ENCODE data around the gene TMEM208.

TMEM208 gene

GRCh38 chr16:67236563-67237395 is 9.8 kb downstream of the TMEM208 start:
- peak; percentile 45 for DNase-seq (ENCODE audit: low spot score)

- no peak for DNase-seq (ENCODE audit: low spot score)
Measured at GRCh38 chr16:67237396-67238277, 10.7 kb downstream of the TMEM208 start.

DNA sequence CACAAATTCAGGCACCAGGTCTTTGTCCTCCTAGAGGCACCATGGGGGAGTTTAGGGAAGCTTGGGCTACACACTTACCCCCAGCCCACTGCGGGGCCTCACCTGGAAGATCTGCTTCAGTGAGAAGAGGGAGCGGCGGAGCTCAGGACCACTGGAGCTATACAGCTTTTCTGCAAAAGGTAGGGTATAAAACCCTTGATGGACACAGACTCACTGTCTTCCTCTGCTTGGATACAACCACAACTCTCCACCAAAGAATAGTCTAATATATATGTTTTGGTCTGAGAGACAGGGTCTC is 11.3 kb downstream of the TMEM208 start:
- DNase-seq (ENCODE audit: low spot score), result no peak

DNA sequence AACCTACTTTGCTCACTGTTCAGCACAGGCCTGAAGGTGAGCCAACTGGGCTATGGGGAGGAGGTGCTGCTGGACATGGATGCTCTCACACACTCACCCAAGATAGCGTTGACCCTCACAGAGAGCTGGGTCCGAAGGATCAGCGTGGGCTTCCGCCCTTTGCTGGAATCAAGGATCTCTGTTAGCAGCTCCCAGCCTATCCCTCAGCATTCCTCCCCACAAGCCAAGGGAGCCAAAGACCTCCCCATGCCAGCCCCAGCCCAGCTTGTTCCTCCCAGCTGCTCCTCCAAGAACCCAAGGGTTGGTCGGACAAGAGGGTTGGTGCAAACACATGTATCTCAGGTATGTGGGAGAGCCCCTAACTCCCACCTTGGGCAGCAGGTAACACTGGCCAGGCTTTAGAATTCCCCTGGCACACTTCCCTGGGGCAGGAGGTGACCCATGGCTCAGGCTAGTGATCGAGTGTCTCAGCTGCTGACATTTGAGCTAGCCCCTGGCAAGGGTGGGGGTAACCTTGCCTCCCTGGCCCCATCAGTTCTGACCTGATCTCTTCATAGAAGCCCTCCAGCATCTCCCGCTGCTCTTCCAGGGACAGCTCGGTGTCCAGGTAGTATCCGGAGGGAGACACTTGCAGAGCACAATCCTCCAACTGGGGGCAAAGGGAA is 12.0 kb downstream of the TMEM208 start:
- no peak for DNase-seq (ENCODE audit: low spot score)

- peak; percentile 43 for DNase-seq (ENCODE audit: low spot score)
Measured at GRCh38 chr16:67240506-67240905, 13.6 kb downstream of the TMEM208 start.

GRCh38 chr16:67241008-67241900 is 14.3 kb downstream of the TMEM208 start:
- DNase-seq (ENCODE audit: low spot score), result peak; percentile 94

DNA sequence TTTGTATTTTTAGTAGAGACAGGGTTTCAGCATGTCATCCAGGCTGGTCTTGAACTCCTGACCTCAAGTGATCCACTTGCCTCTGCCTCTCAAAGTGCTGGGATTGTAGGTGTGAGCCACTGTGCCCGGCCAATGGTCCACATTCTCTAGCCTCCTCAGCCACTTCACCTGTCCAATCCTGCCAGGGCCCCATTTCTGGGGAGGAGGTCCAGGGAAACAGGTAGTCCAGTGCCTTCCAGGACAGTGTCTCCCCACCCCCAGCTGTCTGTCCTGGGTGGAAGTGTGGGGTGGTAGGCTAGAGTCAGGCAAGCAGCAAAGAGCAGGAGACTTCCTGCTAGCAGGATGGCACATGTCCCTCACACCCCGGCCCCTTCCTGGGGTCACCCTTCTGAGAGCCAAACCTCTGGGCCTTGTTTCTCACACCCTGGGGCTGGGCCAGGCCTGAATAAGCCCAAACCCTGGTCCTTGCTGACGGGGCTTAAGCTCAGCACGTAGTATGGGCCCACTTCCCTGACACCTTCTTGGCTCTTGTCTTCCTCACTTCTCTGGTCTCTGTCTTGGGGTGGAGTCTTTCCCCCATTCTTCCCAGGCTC is 15.3 kb downstream of the TMEM208 start:
- no peak for DNase-seq (ENCODE audit: low spot score)

GRCh38 chr16:67243481-67243880 is 16.6 kb downstream of the TMEM208 start:
- DNase-seq (ENCODE audit: low spot score), result no peak

- peak; percentile 91 for DNase-seq (ENCODE audit: low spot score)
Measured at GRCh38 chr16:67244387-67245185, 17.7 kb downstream of the TMEM208 start.

- DNase-seq (ENCODE audit: low spot score), result no peak
Measured at GRCh38 chr16:67245186-67245585, 18.3 kb downstream of the TMEM208 start.

DNA sequence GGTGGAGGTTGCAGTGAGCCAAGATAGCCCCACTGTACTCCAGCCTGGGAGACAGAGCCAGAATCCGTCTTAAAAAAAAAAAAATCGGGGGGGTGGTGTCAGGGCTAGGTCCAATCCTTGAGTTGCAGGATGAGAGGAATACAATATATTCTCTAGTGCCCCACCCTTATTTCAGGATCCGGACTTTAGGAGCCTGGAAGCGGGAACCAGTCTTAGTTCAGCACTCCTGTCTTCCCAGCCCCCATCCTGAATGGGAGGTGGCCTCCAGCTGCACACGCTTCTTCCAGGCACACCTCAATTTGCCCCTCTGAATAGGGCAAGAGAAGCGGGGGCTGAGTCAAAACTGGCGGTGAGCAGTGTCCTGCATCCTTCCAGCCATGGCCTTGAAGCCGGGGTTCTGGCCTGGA is 18.7 kb downstream of the TMEM208 start:
- no peak for DNase-seq (ENCODE audit: low spot score)

GRCh38 chr16:67246081-67246755 is 19.3 kb downstream of the TMEM208 start:
- peak; percentile 87 for DNase-seq (ENCODE audit: low spot score)

DNA sequence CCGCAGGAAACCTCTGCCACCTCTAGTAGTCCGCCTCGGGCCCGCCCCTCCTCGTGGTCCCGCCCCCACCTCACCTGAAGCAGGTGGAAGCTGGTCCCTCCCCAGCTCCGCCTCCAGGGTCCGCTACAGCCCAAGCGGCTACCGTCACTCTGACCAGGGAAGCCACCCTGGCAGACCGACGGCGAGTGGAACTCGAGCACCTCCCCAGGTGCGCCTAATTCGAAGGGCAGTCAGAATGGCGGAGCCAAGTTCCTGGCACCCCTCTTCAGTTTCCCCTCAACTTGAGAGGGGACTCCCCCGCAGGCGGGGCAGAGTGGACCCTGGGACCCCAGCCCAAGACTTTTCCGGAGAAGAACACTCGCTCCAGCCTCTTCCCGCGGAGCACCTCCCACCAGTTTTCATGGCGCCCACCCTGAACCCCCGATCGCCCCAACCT is 19.8 kb downstream of the TMEM208 start:
- no peak for DNase-seq (ENCODE audit: low spot score)

GRCh38 chr16:67247192-67248072 is 20.5 kb downstream of the TMEM208 start, which contains the start of gene FHOD1:
Gene FHOD1, minus strand, starts transcription at chr16:67247481. Its CDS starts 71 bp downstream, at chr16:67247410.
- peak; percentile 95 for DNase-seq (ENCODE audit: low spot score)

DNA sequence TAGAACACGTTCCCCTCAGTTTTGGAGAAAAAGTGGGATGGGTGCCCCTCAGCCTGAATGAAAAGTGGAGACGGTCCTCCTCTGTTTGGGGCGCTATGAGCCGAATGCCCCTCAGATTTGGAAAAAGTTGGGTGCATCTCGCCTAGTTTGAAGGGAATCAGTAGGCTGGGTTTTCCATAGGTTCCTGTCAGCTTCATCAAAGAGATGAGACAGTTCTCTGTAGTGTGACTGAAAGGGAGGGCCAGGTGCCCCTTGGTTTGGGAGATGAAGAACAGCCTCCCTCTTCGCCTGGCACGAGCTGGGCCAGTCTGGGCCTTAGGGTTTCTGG is 21.1 kb downstream of the TMEM208 start:
- DNase-seq (ENCODE audit: low spot score), result no peak

DNA sequence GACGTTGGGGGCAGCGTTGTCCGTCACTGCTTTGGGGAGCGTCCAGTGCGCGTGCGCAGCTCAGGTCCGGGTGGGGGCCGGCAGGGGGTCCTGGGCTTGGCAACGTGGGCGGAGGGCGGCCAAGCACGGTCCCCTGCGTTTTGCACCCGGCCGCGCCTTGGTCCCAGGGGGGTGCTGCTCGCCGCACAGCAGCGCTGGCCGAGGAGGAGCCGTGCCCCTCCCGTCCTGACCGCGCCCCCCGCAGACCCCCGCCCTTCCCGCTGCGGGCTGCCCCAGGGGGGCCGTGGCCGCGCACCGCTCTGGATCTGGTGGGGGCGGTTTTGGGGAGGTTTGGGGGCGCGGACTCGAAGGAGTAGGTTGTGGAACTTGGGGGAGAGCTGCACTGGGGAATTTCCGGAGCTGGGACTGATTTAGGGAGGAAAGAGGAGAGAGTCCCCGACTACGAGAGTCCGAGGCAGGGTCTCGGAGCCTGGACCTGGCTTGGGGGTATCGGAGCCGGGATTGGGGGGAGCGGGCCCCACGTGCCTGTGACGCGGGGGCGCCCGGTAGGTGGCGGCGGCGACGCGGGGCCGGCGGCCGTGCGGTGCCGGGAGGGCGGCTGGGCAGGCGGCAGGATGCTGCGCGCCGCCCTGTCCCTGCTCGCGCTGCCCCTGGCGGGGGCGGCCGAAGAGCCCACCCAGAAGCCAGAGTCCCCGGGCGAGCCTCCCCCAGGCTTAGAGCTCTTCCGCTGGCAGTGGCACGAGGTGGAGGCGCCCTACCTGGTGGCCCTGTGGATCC is 21.7 kb downstream of the TMEM208 start, which contains the start of gene SLC9A5:
SLC9A5 (plus strand) TSS at position 579 of the 777 bp plus-strand sequence; CDS start at position 615, 36 bp downstream.
- DNase-seq (ENCODE audit: low spot score), result peak; percentile 19

DNA sequence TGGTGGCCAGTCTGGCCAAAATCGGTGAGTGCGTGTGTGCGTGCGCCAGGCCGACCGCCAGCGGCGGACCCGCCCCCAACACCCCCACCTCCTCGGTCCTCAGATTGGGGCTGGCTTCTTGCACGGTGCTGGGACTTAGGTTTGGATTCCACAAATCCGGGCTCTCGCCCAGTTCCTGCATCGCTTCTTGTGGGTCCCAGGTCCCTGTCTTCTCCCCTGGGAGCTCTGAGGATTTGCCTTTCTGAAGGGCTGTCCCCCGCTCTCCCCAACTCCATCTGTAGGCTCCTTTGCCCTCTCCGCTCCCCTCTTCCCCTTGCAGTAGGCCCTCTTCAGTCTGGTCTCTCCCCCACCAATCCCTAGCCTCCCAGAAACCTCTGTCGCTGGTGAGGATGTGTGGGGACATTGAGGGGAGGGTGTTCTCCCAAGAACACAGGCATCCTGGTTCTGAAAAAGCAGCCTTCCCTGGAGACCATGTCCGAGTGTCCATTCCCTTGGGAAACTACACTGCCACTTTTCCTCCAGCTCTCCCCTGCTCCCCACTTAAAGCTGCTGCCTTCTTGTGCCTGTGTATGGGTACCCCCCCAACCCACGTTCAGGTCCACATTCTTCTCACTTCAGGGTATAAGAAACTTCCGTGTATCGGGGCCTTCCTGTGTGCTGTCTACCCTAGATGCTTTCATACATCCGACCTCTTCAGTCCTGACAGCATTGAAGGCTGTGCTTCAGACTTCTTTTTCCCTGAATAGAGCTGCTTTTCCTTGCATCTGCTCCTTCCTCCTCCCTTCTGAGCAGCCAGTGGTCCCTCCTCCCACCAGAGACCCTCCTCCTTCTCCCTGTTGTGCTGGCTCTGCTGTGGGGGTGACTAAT is 22.5 kb downstream of the TMEM208 start:
- DNase-seq (ENCODE audit: low spot score), result no peak
